ENCODE data around the gene GP1BA.
"Not testable (repeated sequence)": the region's sequence is repeated elsewhere in the genome, so short reads cannot be mapped to it uniquely, and the experiment has no call there.

GP1BA gene

DNA sequence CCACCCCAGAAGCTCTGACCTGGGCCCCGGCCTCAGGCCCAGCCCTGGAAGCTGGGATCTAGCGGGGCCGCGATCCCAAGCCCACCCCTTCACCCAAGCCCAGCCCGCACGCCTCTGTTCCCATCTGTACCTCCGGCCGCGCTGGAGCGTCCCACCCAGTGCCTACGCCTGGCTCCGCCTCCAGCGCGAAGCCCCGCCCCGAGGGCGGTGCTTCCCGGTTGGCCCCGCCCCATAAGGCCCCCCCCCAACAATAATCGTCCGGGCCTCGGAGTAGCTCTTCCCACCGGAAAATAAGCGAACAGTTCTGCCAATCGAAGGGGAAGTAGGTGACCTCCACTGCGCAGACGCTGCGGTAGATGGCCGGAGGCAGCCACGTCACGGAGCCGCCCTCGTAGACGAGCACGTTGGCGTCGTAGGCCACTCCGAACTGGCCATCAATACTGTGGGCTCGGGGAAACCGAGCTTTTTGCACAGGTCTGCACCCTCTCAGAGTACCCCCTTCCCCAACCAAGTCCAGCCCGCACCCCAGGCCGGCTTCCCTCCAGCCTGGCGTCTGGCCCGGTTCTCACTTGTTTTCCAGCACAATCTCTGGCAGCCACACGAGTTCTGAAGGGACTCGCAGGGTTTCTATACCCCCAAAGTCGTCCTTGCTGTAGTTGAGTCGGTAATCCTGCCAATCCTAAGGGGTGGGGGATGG is 30.3 kb upstream of the GP1BA start:
- DNase-seq: peak; percentile 70 to 83 (median 83)

DNA sequence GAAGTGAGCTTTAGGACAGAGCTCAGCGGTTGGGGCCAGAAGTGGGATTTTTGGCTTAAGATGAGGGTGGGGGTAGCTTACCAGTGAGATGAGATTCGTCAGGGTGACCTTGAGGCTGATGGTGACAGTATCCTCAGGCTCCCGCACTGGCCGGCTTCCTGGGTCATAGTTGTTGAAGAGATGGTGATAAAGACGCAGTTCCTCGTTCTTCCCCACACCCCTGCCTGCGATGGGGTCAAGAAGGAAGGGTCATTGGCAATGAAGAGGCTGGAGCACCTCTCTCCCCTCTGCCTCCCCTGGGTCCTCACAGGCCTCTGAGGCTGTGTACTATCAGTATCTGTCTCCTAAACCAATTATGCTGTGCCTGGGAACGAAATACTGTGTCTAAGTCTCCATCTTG is 29.5 kb upstream of the GP1BA start:
- no peak for DNase-seq

- DNase-seq: peak; percentile 73 to 83 (median 76)
Measured at GRCh38 chr17:4903051-4903818, 28.8 kb upstream of the GP1BA start, which contains the start of gene CHRNE. Gene CHRNE, minus strand, starts transcription at chr17:4903098. Its CDS starts 35 bp downstream, at chr17:4903063.

DNA sequence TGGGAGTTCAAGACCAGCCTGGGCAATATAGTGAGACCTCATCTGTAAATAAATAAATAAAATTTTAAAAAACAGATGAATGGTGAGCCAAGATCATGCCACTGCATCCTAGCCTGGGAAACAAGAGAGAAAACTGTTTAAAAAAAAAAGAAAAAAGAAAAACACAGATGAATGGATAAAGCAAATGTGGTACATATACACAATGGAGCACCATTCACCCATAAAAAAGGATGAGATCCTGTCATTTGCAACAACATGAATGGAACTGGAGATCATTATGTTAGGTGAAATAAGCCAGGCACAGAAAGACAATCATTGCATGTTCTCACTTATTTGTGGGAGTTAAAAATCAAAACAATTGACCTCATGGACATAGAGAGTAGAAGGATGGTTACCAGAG is 25.4 kb upstream of the GP1BA start:
- not testable (repeated sequence) for DNase-seq

DNA sequence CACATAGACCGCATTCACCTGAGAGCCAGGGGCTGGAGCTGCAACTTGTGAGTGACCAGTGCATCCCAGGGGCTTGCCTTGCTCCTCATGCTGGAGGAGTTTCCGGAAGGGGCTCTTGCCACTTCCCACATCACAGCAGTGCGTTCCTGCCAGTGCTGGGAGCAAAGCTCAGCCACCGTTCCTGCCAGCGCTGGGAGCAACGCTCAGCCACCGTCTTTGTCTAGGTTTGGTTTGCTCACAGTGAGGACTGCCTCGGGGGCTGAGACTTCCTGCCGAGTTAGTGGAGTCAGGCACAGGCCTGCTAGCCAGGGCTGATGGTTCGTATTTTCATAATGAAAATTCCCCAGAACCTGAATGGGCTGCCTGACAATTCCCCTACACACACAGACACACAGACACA is 23.8 kb upstream of the GP1BA start:
- no peak for DNase-seq

- peak; percentile 90 to 92 (median 91) for DNase-seq
Measured at GRCh38 chr17:4908711-4909496, 23.2 kb upstream of the GP1BA start.

DNA sequence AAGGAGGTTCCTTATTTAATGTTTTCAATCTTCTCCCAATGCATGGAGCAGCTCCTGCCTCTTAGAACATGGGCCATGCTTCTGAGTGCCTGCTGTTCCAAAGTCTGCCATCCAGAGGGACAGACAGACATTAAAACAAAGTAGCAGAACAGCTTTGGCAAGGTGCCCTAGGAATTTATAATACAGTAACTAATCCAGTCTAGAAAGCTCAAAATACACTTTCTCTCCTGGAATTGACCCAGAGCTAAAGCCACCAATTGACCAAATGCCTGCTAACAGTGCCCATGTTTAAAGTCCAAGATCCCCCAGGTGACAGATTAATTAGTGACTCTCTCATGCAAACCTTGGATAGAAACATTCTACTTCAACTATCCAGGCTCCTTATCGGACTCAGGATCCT is 18.1 kb upstream of the GP1BA start:
- DNase-seq: no peak

- not testable (repeated sequence) for DNase-seq
Measured at GRCh38 chr17:4914551-4914950, 17.5 kb upstream of the GP1BA start.

DNA sequence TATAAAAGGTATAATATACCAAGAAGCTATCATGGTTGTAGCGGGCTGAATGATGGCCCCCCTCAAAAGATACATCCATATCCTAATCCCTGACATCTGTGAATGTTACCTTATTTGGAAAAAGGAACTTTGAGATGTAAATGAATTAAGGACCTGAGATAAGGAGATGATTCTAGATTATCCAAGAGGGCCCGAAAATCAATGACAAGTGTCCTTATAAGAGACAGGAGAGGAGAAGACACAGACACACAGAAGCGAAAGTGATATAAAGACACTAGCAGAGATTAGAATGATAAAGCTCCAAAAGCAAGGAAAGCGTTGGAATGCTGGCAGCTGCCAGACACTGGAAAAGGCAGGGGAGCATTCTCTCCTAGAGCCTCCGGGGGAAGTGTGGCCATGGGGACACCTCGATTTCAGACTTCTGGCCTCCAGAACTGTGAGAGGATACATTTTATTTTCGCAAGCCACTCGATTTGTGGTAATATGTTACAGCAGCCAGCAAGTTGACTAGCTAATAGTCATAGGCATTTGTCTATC is 12.5 kb upstream of the GP1BA start:
- DNase-seq: no peak

- DNase-seq: peak; percentile 89 to 93 (median 92)
Measured at GRCh38 chr17:4920351-4921048, 11.6 kb upstream of the GP1BA start.

- no peak for DNase-seq
Measured at GRCh38 chr17:4921320-4921719, 10.8 kb upstream of the GP1BA start.

DNA sequence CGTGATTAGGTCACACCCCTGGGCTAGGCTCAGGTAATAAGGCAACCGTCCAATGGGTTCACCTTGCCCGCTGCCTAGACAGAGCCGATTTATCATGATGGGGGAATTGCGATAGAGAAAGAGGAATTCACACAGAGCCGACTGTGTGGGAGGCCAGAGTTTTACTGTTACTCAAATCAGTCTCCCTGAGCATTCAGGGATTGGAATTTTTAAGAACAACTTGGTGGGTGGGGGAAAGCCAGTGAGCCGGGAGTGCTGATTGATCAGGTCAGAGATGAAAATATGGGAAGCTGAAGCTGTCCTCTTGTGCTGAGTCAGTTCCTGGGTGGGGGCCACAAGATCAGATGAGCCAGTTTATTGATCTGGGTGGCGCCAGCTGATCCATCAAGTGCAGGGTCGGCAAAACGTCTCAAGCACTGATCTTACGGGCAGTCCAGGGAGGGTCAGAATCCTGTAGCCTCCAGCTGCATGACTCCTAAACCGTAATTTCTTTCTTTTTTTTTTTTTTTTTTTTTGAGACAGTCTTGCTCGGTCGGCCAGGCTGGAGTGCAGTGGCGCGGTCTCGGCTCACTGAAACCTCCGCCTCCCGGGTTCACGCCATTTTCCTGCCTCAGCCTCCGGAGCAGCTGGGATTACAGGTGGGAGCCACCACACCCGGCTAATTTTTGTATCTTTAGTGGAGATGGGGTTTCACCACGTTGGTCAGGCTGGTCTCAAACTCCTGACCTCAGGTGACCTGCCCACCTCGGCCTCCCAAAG is 5.3 kb upstream of the GP1BA start:
- peak in 2 of 3 donors; percentile 80 to 94 for DNase-seq

DNA sequence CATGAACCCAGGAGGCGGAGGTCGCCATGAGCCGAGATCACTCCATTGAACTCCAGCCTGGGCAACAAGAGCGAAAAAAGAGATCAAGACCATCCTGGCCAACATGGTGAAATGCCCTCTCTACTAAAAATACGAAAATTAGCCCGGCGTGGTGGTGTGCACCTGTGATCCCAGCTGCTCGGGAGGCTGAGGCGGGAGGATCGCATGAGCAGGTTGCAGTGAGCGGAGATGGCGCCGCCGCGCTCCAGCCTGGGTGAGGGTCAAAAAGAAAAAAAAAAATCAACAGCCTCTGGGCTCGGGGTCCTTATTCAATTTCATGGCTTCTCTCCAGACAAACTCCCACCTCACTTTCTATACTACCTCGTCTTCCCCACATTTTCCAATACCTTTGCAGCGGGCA is 3.2 kb upstream of the GP1BA start:
- DNase-seq: no peak

DNA sequence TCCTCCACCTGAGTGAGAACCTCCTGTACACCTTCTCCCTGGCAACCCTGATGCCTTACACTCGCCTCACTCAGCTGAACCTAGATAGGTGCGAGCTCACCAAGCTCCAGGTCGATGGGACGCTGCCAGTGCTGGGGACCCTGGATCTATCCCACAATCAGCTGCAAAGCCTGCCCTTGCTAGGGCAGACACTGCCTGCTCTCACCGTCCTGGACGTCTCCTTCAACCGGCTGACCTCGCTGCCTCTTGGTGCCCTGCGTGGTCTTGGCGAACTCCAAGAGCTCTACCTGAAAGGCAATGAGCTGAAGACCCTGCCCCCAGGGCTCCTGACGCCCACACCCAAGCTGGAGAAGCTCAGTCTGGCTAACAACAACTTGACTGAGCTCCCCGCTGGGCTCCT is 679 bp downstream of the GP1BA start:
- no peak for DNase-seq

DNA sequence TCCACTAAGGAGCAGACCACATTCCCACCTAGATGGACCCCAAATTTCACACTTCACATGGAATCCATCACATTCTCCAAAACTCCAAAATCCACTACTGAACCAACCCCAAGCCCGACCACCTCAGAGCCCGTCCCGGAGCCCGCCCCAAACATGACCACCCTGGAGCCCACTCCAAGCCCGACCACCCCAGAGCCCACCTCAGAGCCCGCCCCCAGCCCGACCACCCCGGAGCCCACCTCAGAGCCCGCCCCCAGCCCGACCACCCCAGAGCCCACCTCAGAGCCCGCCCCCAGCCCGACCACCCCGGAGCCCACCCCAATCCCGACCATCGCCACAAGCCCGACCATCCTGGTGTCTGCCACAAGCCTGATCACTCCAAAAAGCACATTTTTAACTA is 1.6 kb downstream of the GP1BA start:
- no peak for DNase-seq

DNA sequence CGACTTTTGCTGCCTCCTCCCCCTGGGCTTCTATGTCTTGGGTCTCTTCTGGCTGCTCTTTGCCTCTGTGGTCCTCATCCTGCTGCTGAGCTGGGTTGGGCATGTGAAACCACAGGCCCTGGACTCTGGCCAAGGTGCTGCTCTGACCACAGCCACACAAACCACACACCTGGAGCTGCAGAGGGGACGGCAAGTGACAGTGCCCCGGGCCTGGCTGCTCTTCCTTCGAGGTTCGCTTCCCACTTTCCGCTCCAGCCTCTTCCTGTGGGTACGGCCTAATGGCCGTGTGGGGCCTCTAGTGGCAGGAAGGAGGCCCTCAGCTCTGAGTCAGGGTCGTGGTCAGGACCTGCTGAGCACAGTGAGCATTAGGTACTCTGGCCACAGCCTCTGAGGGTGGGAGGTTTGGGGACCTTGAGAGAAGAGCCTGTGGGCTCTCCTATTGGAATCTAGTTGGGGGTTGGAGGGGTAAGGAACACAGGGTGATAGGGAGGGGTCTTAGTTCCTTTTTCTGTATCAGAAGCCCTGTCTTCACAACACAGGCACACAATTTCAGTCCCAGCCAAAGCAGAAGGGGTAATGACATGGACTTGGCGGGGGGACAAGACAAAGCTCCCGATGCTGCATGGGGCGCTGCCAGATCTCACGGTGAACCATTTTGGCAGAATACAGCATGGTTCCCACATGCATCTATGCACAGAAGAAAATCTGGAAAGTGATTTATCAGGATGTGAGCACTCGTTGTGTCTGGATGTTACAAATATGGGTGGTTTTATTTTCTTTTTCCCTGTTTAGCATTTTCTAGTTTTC is 2.3 kb downstream of the GP1BA start:
- DNase-seq: peak; percentile 66 to 79 (median 67)

- DNase-seq: no peak
Measured at GRCh38 chr17:4935650-4936049, 3.6 kb downstream of the GP1BA start.

DNA sequence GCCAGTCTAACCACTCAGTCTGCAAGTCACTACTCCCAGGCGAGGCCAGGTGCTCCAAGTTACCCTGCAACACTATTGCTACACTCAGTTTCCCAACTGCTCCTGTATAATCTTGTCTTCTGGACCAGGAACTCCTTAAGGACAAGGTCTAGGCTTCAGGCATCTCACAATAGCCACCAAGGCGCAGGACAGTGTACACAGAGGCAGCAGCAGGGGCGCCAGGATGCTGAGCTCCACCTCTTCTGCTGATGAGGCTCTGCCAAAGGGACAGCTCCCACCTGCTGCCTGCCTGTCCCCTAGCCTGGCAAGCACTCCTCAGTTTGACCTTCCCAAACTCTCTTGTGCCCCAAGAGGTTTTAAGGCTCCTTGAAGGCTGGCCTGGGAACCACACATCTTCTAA is 4.4 kb downstream of the GP1BA start:
- DNase-seq: no peak

DNA sequence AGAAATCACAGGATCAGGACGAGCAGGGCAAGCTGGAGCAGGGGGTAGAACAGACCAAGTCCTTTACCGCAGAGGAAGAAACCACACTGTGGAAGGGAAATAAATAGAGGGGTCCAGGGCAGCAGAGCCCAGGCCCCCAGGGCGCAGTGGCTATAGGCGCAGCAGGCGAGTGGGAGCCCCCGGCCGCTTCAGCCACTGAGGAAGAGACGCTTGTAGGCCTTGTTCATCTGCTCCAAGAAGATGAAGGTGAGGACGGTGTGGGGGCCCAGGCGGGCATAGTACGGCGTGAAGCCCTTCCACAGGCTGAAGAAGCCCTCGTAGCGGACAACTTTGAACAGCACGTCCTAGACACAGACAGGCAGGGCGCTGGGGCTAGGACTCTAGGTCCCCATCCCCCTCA is 5.5 kb downstream of the GP1BA start:
- no peak for DNase-seq

DNA sequence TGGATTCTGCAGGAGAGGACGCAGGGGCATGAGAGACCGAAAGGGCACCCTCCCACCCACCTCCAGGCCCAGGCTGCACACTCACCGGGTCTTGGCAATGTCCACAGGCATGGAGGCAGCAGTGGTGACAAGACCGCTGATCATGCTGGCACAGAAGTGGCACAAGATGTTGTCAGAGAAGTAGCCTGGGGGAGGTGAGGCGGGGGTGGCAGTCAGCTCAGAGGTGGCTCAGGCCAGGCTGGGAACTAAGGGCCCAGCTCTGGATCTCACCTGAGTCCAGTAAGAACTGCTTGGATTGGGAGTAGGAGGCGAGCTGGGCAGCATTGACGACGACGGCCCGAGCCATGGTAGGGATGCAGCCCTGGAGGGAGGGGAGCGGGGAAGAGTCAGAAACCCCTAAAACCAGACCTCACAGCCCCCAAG is 6.0 kb downstream of the GP1BA start:
- no peak for DNase-seq

Data from suppressor macrophage treated with lipopolysaccharide for 1 hour (primary cell).